Thoracic aorta (tissue), 2 donors: Measurements from ENCODE around the gene SCRT2. TPM values are rescaled to one million over a fixed set of nuclear protein-coding genes. Genes with fewer than 3 reads are reported as not detected.

ENCODE experiments used
- ATAC-seq: fragments of 150-250 bp; one replicate; pipeline ENCODE4 v1.8.0; 2017; ENCODE audit warnings: low read depth; ENCODE audit not compliant: insufficient number of reproducible peaks, low FRiP score
- DNase-seq: peaks from one replicate; pipeline ENCODE4 v3.0.0-alpha.2; 2020; ENCODE audit warnings: low spot score
- H3K27ac ChIP-seq, 2 donors: fragments of 200-600 bp; sonication (generic); 1 replicate in 1 of 2; 2 replicates in 1 of 2; pipeline ENCODE4 v1.5.1; 2016; ENCODE audit warnings: mild to moderate bottlenecking in 2 of 2, moderate library complexity in 2 of 2
- H3K27me3 ChIP-seq: fragments of 200-600 bp; sonication (generic); replicated peaks from 2 replicates; pipeline ENCODE4 v1.6.0; 2016; ENCODE audit warnings: mild to moderate bottlenecking; ENCODE audit not compliant: insufficient read depth
- H3K36me3 ChIP-seq: fragments of 200-600 bp; sonication (generic); one replicate; pipeline ENCODE4 v1.5.1; 2016
- H3K4me1 ChIP-seq, 2 donors: fragments of 200-600 bp; sonication (generic); 1 replicate in 1 of 2; 2 replicates in 1 of 2; pipeline versions ENCODE4 v1.5.1 to v1.6.0; 2016; ENCODE audit warnings: low read depth in 2 of 2, mild to moderate bottlenecking in 1 of 2; ENCODE audit not compliant: control insufficient read depth in 1 of 2
- H3K4me3 ChIP-seq: fragments of 200-600 bp; sonication (generic); 2 replicates; pipeline ENCODE4 v1.5.1; 2016; ENCODE audit warnings: mild to moderate bottlenecking
- H3K9me3 ChIP-seq: fragments of 200-600 bp; sonication (generic); 2 replicates; pipeline ENCODE4 v1.5.1; 2016
- CTCF ChIP-seq: fragments of 200-600 bp; sonication (generic); IDR thresholded peaks from one replicate; pipeline ENCODE4 v1.5.1; 2019; ENCODE audit warnings: antibody characterized with exemption
- total RNA-seq, 2 donors: library from RNA; depleted of rRNA; stranded (reverse); fragments of >200 nt; gene quantifications; one replicate each; pipeline versions ENCODE4 v1.1.0 to v1.2.3, GENCODE V29; 2016

The SCRT2 gene
- total RNA-seq, 2 donors from 2014 or later: not detected

- no peaks in the 10 kb centered on the region for H3K9me3 ChIP-seq
- no peak for TF ChIP-seq CTCF
- peaks cover 0 to 7% of the 10 kb centered on the region in 2 donors for H3K4me1 ChIP-seq
- no peak overlapping the region for H3K4me3 ChIP-seq
- H3K36me3 ChIP-seq: no peaks in the 10 kb centered on the region
- ATAC-seq (no peak), DNase-seq (no peak)
- no peak overlapping the region for H3K27ac ChIP-seq
- no peaks in the 10 kb centered on the region for H3K27me3 ChIP-seq
These were observed 26.0 kb upstream of the SCRT2 start for GRCh38 chr20:701401-702129.

GRCh38 chr20:699811-700338, 24.3 kb upstream of the SCRT2 start:
- Histone ChIP-seq H3K27ac (no peak overlapping the region), H3K36me3 (no peaks in the 10 kb centered on the region), H3K4me3 (no peak overlapping the region), H3K9me3 (no peaks in the 10 kb centered on the region), H3K4me1 (peaks cover 0 to 7% of the 10 kb centered on the region in 2 donors), H3K27me3 (no peaks in the 10 kb centered on the region)
- no peak for ATAC-seq
- TF ChIP-seq CTCF: no peak
- DNase-seq: no peak

- ATAC-seq (no peak), DNase-seq (no peak)
- Histone ChIP-seq H3K27ac (no peak overlapping the region), H3K36me3 (no peaks in the 10 kb centered on the region), H3K27me3 (no peaks in the 10 kb centered on the region), H3K4me3 (no peak overlapping the region), H3K4me1 (peaks cover 0 to 7% of the 10 kb centered on the region in 2 donors), H3K9me3 (no peaks in the 10 kb centered on the region)
- no peak for TF ChIP-seq CTCF
These were observed 23.7 kb upstream of the SCRT2 start for GRCh38 chr20:699342-699741.

GRCh38 chr20:698276-698675, 22.7 kb upstream of the SCRT2 start:
- Histone ChIP-seq H3K27ac (no peak overlapping the region), H3K4me1 (peaks cover 0 to 7% of the 10 kb centered on the region in 2 donors), H3K36me3 (no peaks in the 10 kb centered on the region), H3K27me3 (no peaks in the 10 kb centered on the region), H3K4me3 (no peak overlapping the region), H3K9me3 (no peaks in the 10 kb centered on the region)
- DNase-seq (no peak), ATAC-seq (no peak)
- TF ChIP-seq CTCF: no peak

GRCh38 chr20:697826-698225, 22.2 kb upstream of the SCRT2 start:
- no peak for TF ChIP-seq CTCF
- no peaks in the 10 kb centered on the region for H3K27me3 ChIP-seq
- H3K9me3 ChIP-seq: no peaks in the 10 kb centered on the region
- H3K4me1 ChIP-seq: peaks cover 0 to 7% of the 10 kb centered on the region in 2 donors
- no peak overlapping the region for H3K4me3 ChIP-seq
- no peak for DNase-seq
- H3K36me3 ChIP-seq: no peaks in the 10 kb centered on the region
- no peak overlapping the region for H3K27ac ChIP-seq
- ATAC-seq: no peak
